Subcutaneous adipose tissue (tissue), 4 donors: ENCODE measurements around the gene IQCK. TPM values are rescaled to one million over a fixed set of nuclear protein-coding genes. Genes with fewer than 3 reads are reported as not detected.

ENCODE experiments used
- CTCF ChIP-seq: fragments of 450-650 bp; IDR thresholded peaks from one replicate; pipeline ENCODE4 v1.5.1; 2016; ENCODE audit warnings: low read depth, mild to moderate bottlenecking, control low read depth, antibody characterized with exemption, moderate library complexity
- total RNA-seq, 4 donors: library from RNA; depleted of rRNA; stranded (reverse); fragments of >200 nt; gene quantifications; one replicate each; pipeline ENCODE4 v1.1.0, GENCODE V29; 2016

The IQCK gene
- total RNA-seq, 4 donors from 2014 or later = 16.7 to 37.0 (median 26.9) TPM

GRCh38 chr16:19701091-19701490 lies 17.0 kb upstream of the IQCK start:
- TF ChIP-seq CTCF = no peak

DNA sequence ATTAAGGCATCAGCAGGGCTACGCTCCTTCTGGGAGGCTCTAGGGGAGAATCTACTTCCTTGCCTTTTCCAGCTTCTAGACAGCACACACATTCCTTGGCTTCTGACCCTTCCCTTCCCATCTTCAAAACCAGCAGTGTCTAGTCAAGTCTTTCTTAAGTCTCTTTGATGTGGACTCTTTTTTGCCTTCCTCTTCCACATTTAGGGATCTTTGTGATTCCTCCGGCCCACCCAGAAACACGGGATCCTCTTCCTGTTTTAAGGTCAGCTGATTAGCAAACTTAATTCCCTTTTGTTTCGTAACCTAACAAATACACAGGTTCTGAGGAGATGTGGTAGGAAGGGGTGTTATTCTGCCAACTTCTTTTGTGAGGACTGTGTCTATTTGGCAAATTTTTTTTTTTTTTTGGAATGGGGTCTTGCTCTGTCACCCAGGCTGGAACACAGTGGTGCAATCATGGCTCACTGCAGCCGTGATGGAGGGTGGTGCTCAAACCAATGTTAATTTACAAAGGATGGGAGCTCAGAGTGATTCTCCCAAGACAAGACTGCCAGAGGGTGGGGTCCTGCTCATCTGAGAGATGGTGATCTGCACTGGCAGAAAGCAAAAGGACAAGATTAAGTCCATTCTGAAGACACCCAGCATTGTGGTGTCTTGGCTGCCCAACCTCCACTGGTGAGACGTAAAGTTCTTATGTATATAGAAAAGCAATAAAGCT lies 14.7 kb upstream of the IQCK start:
- no peak for TF ChIP-seq CTCF

- no peak for TF ChIP-seq CTCF
These were observed 13.5 kb upstream of the IQCK start for GRCh38 chr16:19704321-19705145.

GRCh38 chr16:19705146-19705501 lies 12.9 kb upstream of the IQCK start:
- no peak for TF ChIP-seq CTCF

- TF ChIP-seq CTCF = no peak
These were observed 12.2 kb upstream of the IQCK start for GRCh38 chr16:19705843-19706242.

GRCh38 chr16:19706846-19707245 lies 11.2 kb upstream of the IQCK start:
- no peak for TF ChIP-seq CTCF

DNA sequence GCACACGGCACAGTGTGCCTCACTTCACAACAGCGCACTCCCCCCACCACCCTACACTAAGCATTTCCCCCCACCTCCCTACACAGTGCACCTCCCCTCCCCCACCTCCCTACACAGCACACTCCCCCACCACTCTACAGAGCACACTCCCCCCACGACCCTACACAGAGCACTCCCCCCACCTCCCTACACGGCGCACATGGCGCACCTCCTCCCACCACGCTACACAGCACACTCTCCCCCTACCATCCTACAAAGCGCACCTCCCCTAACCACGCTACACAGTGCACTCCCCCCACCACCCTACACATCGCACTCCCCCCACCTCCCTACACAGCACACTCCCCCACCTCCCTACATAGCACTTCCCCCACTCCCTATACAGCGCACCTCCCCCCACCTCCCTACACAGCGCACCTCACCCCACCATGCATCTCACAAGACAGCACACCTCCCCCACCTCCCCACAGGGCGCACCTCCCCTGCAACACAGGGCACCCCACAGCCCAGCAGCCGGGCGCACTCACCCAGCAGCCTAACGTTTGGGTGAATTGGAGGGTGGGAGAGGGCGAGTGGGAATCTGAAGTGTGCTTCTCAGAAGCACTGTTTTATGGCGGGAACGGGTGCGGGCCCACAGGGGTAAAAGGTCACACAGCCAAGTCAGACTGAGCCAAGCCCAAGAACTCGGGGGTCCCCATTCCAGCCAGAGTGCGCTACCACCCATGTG lies 10.3 kb upstream of the IQCK start:
- TF ChIP-seq CTCF = no peak
